ENCODE data around the gene FMNL1. TPM values are rescaled to one million over a fixed set of nuclear protein-coding genes. Genes with fewer than 3 reads are reported as not detected.

The FMNL1 gene
- total and polyA plus RNA-seq, 7 experiments from 2014 or later, result 19.0 to 595 (median 366) TPM

GRCh38 chr17:45277992-45278391 lies 56.3 kb downstream of the FMNL1 start:
- Mint-ChIP-seq H3K27ac (peak overlapping the region in 4 of 9 donors; percentile 1 to 77 (median 42)), H3K36me3 (peaks cover 0 to 13% (median 3%) of the 10 kb centered on the region in 5 donors), H3K4me3 (no peak overlapping the region), H3K9me3 (no peaks in the 10 kb centered on the region), H3K27me3 (no peaks in the 10 kb centered on the region), H3K4me1 (peaks cover 4 to 22% (median 10%) of the 10 kb centered on the region in 7 donors)
- DNase-seq (no peak), ATAC-seq (no peak)
- H3K27ac ChIP-seq (ENCODE audit: low read depth, low read length), result no peak overlapping the region
- peaks cover 7 to 40% (median 13%) of the 10 kb centered on the region in 3 experiments for H3K36me3 ChIP-seq (ENCODE audit: control insufficient read depth in 2 of 3, insufficient read depth in 3 of 3, low read length in 3 of 3)
- H3K27me3 ChIP-seq (ENCODE audit: control insufficient read depth in 2 of 2, insufficient read depth in 2 of 2, low read length in 2 of 2), result no peaks in the 10 kb centered on the region
- intact Hi-C loops (cut with micrococcal nuclease), result loop anchor here (1.0 to 2.0 kb wide), 5 partner anchors 34 to 107 kb away; partner anchors contain the start of gene MAP3K14 (in 2 of the 2)
- H3K9me3 ChIP-seq (ENCODE audit: control insufficient read depth in 2 of 3, low read length in 3 of 3), result no peaks in the 10 kb centered on the region
- no peak overlapping the region for H3K4me3 ChIP-seq (ENCODE audit: low read length)
- H3K4me1 ChIP-seq (ENCODE audit: control insufficient read depth in 2 of 2, insufficient read depth in 2 of 2, low read length in 2 of 2), result peaks cover 0 to 5% of the 10 kb centered on the region in 2 donors
- POLR2A ChIA-PET, result interaction anchor here (1.1 to 3.2 kb wide), 10 partner anchors 8 to 107 kb away, joined by 3 to 14 read pairs (median 4); partner anchors contain the start of genes FMNL1 and MAP3K14
- CTCF ChIA-PET, result interaction anchor here (0.7 to 11.4 kb wide), 22 partner anchors 12 to 114 kb away, joined by 3 to 111 read pairs (median 6); partner anchors contain the start of gene MAP3K14

DNA sequence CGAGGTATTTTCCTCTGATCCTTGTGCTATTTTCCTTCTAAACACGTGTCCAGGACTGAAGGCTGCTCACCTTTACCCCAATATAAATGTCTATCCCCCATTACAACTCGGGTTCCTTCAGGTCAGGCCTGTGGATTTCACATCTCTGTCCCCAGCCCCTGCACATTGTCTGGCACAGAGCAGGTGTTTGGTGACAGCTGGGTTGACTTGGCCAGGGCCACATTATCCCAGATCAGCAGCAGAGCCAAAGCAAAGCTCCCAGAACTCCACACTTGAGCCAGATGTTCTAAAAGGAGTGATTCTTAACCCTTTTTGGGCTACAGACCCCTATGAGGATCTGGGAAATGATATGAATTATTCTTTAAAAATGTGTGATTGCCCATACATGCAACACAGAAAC lies 58.2 kb downstream of the FMNL1 start:
- ChIA-PET POLR2A (interaction anchor here (2.7 kb wide), 1 partner anchor 36 kb away, joined by 7 read pairs; the partner anchor contains the start of gene MAP3K14), CTCF (interaction anchor here (0.6 kb wide), 1 partner anchor 36 kb away, joined by 4 read pairs; no protein-coding TSS in a partner anchor)
- H3K27me3 ChIP-seq (ENCODE audit: control insufficient read depth in 2 of 2, insufficient read depth in 2 of 2, low read length in 2 of 2), result no peaks in the 10 kb centered on the region
- no peak for DNase-seq
- H3K36me3 ChIP-seq (ENCODE audit: control insufficient read depth in 2 of 3, insufficient read depth in 3 of 3, low read length in 3 of 3), result peaks cover 0 to 42% (median 15%) of the 10 kb centered on the region in 3 experiments
- Mint-ChIP-seq H3K4me1 (peaks cover 5 to 27% (median 12%) of the 10 kb centered on the region in 7 donors), H3K27ac (peak overlapping the region in 5 of 9 donors; percentile 1 to 61 (median 30)), H3K4me3 (no peak overlapping the region), H3K36me3 (peaks cover 3 to 17% (median 8%) of the 10 kb centered on the region in 5 donors), H3K9me3 (no peaks in the 10 kb centered on the region), H3K27me3 (no peaks in the 10 kb centered on the region)
- peaks cover 0 to 5% of the 10 kb centered on the region in 2 donors for H3K4me1 ChIP-seq (ENCODE audit: control insufficient read depth in 2 of 2, insufficient read depth in 2 of 2, low read length in 2 of 2)
- H3K27ac ChIP-seq (ENCODE audit: low read depth, low read length), result no peak overlapping the region
- ATAC-seq, result no peak
- intact Hi-C loops (cut with micrococcal nuclease), result no loop called here
- H3K4me3 ChIP-seq (ENCODE audit: low read length), result no peak overlapping the region
- no peaks in the 10 kb centered on the region for H3K9me3 ChIP-seq (ENCODE audit: control insufficient read depth in 2 of 3, low read length in 3 of 3)

- peaks cover 4 to 26% (median 8%) of the 10 kb centered on the region in 5 donors for H3K36me3 Mint-ChIP-seq
- Histone ChIP-seq H3K27ac (ENCODE audit: low read depth, low read length) (peak overlapping the region; percentile 33), H3K9me3 (ENCODE audit: control insufficient read depth in 2 of 3, low read length in 3 of 3) (no peaks in the 10 kb centered on the region), H3K4me1 (ENCODE audit: control insufficient read depth in 2 of 2, insufficient read depth in 2 of 2, low read length in 2 of 2) (no peaks in the 10 kb centered on the region), H3K4me3 (ENCODE audit: low read length) (no peak overlapping the region), H3K27me3 (ENCODE audit: control insufficient read depth in 2 of 2, insufficient read depth in 2 of 2, low read length in 2 of 2) (no peaks in the 10 kb centered on the region), H3K36me3 (ENCODE audit: control insufficient read depth in 2 of 3, insufficient read depth in 3 of 3, low read length in 3 of 3) (peaks cover 10 to 68% (median 18%) of the 10 kb centered on the region in 3 experiments)
- DNase-seq (no peak), ATAC-seq (peak; percentile 42)
- H3K4me1 Mint-ChIP-seq, result peaks cover 0 to 18% (median 3%) of the 10 kb centered on the region in 7 donors
- ChIA-PET CTCF (interaction anchor here (1.0 to 1.5 kb wide), 4 partner anchors 34 to 103 kb away, joined by 3 read pairs; partner anchors contain the start of gene MAP3K14), POLR2A (interaction anchor here (1.3 kb wide), 1 partner anchor 32 kb away, joined by 3 read pairs; no protein-coding TSS in a partner anchor)
- no peaks in the 10 kb centered on the region for H3K9me3 Mint-ChIP-seq
- H3K27ac Mint-ChIP-seq, result peak overlapping the region in 4 of 9 donors; percentile 41 to 58 (median 48)
- intact Hi-C loops (cut with micrococcal nuclease), result no loop called here
- no peak overlapping the region for H3K4me3 Mint-ChIP-seq
- H3K27me3 Mint-ChIP-seq, result no peaks in the 10 kb centered on the region
These were observed 61.3 kb downstream of the FMNL1 start for GRCh38 chr17:45282683-45283644.

GRCh38 chr17:45283711-45284110 lies 62.0 kb downstream of the FMNL1 start:
- Histone ChIP-seq H3K4me1 (ENCODE audit: control insufficient read depth in 2 of 2, insufficient read depth in 2 of 2, low read length in 2 of 2) (no peaks in the 10 kb centered on the region), H3K9me3 (ENCODE audit: control insufficient read depth in 2 of 3, low read length in 3 of 3) (no peaks in the 10 kb centered on the region), H3K4me3 (ENCODE audit: low read length) (no peak overlapping the region), H3K27me3 (ENCODE audit: control insufficient read depth in 2 of 2, insufficient read depth in 2 of 2, low read length in 2 of 2) (no peaks in the 10 kb centered on the region), H3K27ac (ENCODE audit: low read depth, low read length) (no peak overlapping the region), H3K36me3 (ENCODE audit: control insufficient read depth in 2 of 3, insufficient read depth in 3 of 3, low read length in 3 of 3) (peaks cover 10 to 76% (median 18%) of the 10 kb centered on the region in 3 experiments)
- POLR2A ChIA-PET, result interaction anchor here (1.2 kb wide), 1 partner anchor 33 kb away, joined by 3 read pairs; the partner anchor contains the start of gene MAP3K14
- peak overlapping the region in 5 of 9 donors; percentile 11 to 90 (median 71) for H3K27ac Mint-ChIP-seq
- H3K36me3 Mint-ChIP-seq, result peaks cover 4 to 29% (median 8%) of the 10 kb centered on the region in 5 donors
- intact Hi-C loops (cut with micrococcal nuclease), result no loop called here
- ATAC-seq (no peak), DNase-seq (no peak)
- no peaks in the 10 kb centered on the region for H3K27me3 Mint-ChIP-seq
- CTCF ChIA-PET, result interaction anchor here (1.2 to 1.5 kb wide), 2 partner anchors 33 to 102 kb away, joined by 3 read pairs; partner anchors contain the start of gene MAP3K14
- peaks cover 0 to 15% (median 3%) of the 10 kb centered on the region in 7 donors for H3K4me1 Mint-ChIP-seq
- no peak overlapping the region for H3K4me3 Mint-ChIP-seq
- no peaks in the 10 kb centered on the region for H3K9me3 Mint-ChIP-seq

- no peaks in the 10 kb centered on the region for H3K4me1 ChIP-seq (ENCODE audit: control insufficient read depth in 2 of 2, insufficient read depth in 2 of 2, low read length in 2 of 2)
- ChIA-PET POLR2A (interaction anchor here (1.2 kb wide), 1 partner anchor 33 kb away, joined by 3 read pairs; the partner anchor contains the start of gene MAP3K14), CTCF (interaction anchor here (1.2 to 1.5 kb wide), 2 partner anchors 33 to 101 kb away, joined by 3 read pairs; partner anchors contain the start of gene MAP3K14)
- intact Hi-C loops (cut with micrococcal nuclease), result no loop called here
- Mint-ChIP-seq H3K36me3 (peaks cover 4 to 30% (median 8%) of the 10 kb centered on the region in 5 donors), H3K9me3 (no peaks in the 10 kb centered on the region), H3K4me3 (no peak overlapping the region), H3K27ac (peak overlapping the region in 8 of 9 donors; percentile 3 to 90 (median 68)), H3K4me1 (peaks cover 0 to 11% (median 2%) of the 10 kb centered on the region in 7 donors), H3K27me3 (no peaks in the 10 kb centered on the region)
- H3K4me3 ChIP-seq (ENCODE audit: low read length), result no peak overlapping the region
- peaks cover 17 to 83% (median 18%) of the 10 kb centered on the region in 3 experiments for H3K36me3 ChIP-seq (ENCODE audit: control insufficient read depth in 2 of 3, insufficient read depth in 3 of 3, low read length in 3 of 3)
- no peaks in the 10 kb centered on the region for H3K27me3 ChIP-seq (ENCODE audit: control insufficient read depth in 2 of 2, insufficient read depth in 2 of 2, low read length in 2 of 2)
- H3K9me3 ChIP-seq (ENCODE audit: control insufficient read depth in 2 of 3, low read length in 3 of 3), result no peaks in the 10 kb centered on the region
- ATAC-seq (peak; percentile 65), DNase-seq (peak in 3 of 9 donors; percentile 24 to 36 (median 29))
- no peak overlapping the region for H3K27ac ChIP-seq (ENCODE audit: low read depth, low read length)
These were observed 62.8 kb downstream of the FMNL1 start for GRCh38 chr17:45284176-45285140.

Data from naive thymus-derived CD4-positive, alpha-beta T cell (primary cell).